HG03064 (cell line): Measurements from ENCODE around the gene SYNGAP1.

ENCODE experiments used
- ATAC-seq: cut with Tn5 transposase; IDR thresholded peaks from one replicate; pipeline ENCODE4 v1.9.1; 2021; ENCODE audit warnings: low read depth; ENCODE audit not compliant: unreplicated experiment

Gene SYNGAP1

GRCh38 chr6:33420491-33421343 is 852 bp downstream of the SYNGAP1 start:
- ATAC-seq, result no peak

GRCh38 chr6:33421344-33421643 is 1.4 kb downstream of the SYNGAP1 start:
- ATAC-seq, result no peak

DNA sequence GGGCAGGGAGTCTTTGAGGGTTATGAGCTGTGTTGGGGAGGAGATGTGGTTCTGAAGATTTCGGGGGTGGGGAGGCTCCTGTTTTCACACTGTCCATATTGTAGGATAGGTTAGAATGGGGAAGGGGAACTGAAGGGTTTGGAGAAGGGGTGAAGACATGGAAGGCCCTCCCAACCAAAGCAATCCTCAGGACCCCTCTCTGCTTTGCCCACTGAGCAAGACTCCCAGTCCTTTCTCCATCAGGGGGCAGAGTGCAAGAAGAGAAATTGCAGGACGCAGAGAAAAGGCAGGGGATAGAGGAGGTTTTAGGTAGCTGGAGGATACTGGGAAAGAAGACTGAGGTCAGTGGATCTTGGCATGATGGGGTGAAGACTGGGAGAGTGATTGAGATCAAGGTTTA is 3.9 kb downstream of the SYNGAP1 start:
- no peak for ATAC-seq

- no peak for ATAC-seq
Measured at GRCh38 chr6:33424855-33425667, 5.2 kb downstream of the SYNGAP1 start.

GRCh38 chr6:33425668-33426577 is 6.1 kb downstream of the SYNGAP1 start:
- no peak for ATAC-seq

DNA sequence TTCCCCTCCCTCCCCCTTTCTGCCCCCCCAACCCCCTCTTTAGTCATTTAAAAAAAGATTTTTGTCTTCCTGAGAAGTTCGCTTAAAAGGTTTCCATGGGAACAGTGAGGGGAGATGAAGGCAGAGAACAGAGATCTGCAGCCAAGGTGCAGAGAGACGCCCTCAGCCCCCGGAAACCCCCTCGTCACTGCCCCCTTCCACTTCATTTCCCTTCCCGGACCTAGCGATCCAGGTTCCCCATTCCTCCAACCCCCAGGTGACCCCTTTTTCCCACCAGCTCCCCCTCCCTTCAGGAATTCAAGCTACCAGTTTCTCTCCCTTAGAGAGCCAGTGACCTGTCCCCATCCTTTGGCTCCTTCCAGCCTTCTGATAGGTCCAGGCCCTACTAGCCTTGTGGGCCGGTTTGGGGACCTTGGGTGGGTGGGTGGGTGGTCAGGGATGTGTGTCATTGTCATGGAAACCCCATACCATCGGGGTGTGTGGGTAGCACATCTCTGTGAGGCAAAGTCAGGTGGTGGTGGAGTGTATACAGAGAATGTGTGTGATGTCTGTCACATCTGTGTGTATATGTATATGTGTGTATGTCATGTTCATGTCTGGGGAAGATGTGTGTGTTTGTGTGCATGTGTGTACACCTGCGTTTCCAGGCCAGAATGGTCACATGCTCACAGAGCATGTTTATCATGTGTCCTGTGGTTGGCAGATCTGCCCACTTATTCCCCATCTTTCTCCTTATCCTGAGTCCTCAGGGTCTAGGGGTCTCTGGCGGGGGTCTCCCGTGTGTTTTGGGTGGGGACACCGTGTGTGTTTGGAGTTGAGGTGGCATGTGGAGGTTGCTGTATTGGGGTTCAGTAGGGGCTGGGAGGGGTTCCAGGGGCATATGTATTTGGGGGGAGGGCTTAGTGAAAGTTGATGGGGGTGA is 7.0 kb downstream of the SYNGAP1 start:
- ATAC-seq, result no peak

GRCh38 chr6:33427585-33428223 is 7.8 kb downstream of the SYNGAP1 start:
- ATAC-seq, result no peak

- no peak for ATAC-seq
Measured at GRCh38 chr6:33428224-33428965, 8.5 kb downstream of the SYNGAP1 start.

GRCh38 chr6:33428966-33429749 is 9.3 kb downstream of the SYNGAP1 start:
- ATAC-seq, result no peak

DNA sequence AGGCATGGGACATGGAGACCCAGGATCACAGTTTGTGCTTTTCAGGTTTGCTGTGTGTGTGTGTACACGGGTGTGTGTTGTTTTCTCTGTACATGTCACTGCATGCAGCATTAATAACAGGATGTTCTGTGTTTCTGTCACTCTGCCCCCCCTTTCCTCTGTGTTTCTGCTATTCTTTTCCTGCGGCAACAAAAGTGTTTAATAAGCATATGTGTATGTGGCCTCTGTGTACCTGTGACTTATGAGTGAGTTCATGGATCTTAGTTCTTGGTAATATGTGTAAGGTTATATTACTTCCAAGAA is 9.8 kb downstream of the SYNGAP1 start:
- no peak for ATAC-seq

DNA sequence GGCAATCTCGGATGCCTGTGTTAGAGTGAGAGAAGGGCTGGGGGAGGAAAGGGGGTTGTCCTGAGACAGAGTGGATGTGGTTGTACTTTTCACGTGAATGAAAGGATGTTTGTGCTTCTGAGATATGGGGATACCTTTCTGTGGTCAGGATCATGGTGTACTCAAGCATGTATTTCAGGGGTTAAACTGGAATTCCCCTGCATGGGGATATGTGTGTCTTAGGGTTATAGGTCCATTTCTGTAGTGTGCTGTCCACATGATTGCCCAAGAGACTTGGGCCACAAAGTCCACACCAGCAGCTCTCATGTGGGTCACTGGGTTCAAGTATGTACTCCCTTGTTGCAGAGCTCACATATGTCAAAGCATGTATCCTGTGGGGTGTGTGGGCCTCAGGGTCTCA is 10.5 kb downstream of the SYNGAP1 start:
- ATAC-seq, result no peak

GRCh38 chr6:33430991-33431879 is 11.4 kb downstream of the SYNGAP1 start:
- ATAC-seq, result no peak

DNA sequence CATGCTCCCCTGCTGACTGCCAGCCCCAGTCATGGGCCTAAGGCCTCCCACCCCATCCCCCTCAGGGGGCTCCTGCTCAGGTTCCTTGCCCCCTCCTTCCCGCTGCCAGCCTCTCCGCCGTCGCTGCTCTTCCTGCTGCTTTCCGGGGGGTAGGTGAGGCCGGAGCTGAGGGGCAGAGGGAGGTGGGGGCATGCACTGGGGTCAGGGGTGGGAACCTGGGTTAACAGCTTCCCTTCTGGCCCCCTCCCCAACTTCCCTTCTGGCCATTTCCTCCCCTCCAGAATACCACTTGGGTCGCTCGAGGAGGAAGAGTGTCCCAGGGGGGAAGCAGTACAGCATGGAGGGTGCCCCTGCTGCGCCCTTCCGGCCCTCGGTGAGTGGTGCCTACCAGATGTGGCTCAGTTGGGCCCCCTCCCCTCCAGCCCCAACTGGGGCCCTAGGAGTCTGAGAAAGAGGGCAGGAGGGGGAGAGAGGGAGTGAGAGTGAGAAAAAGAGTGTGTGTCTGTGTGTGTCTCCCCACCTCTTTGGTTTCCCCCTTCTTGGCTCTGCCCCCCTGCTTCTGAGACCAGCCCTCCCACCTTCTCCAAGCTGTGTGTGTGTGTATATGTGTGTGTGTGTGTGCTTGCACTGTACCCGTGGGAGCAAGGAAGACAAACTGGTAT is 12.1 kb downstream of the SYNGAP1 start:
- ATAC-seq, result no peak

DNA sequence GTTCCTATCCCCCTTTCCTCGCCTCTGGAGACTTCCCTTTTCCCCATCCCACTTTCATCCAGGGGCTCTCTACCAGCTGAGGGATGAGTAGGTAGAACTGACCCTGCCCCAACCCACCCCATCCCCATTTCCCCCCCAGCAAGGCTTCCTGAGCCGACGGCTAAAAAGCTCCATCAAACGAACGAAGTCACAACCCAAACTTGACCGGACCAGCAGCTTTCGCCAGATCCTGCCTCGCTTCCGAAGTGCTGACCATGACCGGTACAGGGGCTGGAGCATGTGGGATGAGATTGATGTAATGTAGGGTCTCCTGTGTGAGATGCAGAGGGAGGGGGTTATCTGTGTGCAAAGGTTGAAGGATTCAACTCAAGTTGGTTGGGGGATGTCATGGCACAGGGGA is 12.7 kb downstream of the SYNGAP1 start:
- no peak for ATAC-seq

DNA sequence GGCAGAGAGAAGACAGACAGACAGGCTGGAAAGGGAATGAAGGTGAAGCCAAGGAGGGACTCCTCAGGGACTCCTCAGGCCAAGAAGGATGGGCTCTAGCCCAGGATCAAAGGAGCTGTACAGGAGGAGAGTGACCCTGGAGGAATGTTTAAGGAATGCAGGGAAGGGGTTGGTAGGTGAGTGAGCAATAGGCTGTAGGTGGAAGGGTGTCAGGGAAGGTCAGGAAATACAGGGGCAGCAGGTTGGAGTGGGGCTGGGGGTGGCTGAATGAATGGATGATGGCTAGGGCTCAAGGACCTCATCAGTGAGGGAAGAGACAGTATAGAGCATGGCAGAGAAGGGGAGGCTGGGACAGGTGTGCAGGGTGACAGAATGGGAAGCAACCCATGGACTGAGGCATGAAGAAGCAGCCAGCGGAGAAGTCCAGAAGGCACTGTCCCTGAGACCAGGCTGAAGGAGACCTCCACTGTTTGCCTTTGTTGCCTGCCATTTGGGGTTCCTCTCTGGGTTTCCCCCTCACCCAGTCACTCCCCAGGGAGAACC is 13.2 kb downstream of the SYNGAP1 start:
- no peak for ATAC-seq

- no peak for ATAC-seq
Measured at GRCh38 chr6:33433544-33434191, 13.8 kb downstream of the SYNGAP1 start.
